HG03354 (cell line): Measurements from ENCODE around the gene NUDT10.
"Not testable (repeated sequence)": the region's sequence is repeated elsewhere in the genome, so short reads cannot be mapped to it uniquely, and the experiment has no call there.

Source experiments
- ATAC-seq: cut with Tn5 transposase; IDR thresholded peaks from one replicate; pipeline ENCODE4 v1.9.1; 2021; ENCODE audit warnings: mild to moderate bottlenecking; ENCODE audit not compliant: unreplicated experiment, poor library complexity, severe bottlenecking

NUDT10 gene

DNA sequence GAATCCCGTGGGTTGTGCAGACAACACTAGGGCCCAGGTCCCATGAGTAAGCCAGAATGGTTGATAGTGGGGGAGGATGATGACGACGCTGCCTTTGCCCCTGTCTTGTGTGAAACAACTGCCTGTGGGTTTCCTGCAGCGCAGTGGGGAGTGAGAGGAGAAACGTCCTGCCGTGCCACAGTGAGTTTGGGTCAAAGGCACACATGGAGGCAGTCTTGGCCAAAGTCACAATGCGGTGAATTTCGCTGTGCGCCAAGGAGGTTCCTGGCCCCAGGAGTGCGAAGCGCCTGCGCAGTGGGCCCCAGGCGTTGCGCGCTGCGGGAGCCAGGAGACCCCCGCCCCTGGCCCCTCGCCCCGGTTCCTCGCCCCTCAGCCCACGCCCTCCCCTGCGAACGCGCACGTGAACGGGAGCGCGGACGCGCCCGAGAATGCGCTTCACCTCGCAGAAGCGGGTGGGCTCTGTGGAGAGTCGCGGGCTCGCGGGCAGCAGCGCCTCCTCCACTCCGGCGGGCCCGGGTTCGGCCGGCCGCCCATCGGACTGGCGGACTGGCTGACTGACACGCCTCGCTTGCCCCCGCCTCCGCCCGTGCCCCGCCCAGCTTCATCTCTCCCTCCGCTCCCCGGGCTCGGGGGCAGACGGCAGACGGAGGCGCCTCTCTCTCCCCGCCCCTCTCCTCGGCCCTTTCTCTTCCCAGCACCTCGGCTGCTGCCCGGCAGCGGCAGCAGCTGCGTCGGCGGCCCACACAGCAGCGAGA is at the start of gene NUDT10:
NUDT10 (plus strand) TSS at position 635 of the 755 bp plus-strand sequence. CDS start 144 bp downstream, outside the sequence.
- no peak for ATAC-seq

DNA sequence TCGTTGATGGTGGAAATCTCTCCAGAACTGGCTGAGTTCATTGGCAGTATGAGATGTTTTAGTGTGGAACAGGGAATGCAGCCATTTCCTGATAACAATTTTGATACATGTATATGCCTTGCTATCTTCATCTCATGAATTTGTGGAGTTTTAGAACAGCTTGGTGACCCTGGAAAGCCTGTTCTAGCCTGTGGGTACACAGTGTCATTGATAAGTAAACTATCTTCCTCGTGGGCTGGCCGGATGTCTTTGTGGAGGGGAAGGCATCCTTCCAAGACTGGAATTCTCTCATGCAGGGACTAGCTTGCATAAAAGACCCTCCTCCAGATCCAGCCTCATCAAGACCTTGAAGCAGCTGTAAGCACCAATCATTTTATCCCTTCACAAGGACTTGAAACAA is 40.2 kb upstream of the NUDT10 start:
- ATAC-seq = no peak

DNA sequence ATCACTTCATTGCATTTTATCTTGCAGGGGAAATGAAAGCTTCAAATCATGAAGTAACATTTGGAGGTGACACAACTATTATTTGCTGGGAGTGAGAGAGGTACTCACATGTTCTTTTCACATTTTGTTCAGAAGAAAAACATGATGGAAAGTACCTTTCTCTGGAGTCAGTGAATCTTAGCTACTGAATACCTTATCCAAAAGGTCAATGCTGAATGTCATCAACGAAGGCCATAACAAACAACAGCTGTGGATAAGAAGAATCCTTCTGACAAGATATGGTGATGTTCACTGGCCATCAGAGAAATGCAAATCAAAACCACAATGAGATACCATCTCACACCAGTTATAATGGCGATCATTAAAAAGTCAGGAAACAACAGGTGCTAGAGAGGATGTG is 36.5 kb upstream of the NUDT10 start:
- no peak for ATAC-seq

DNA sequence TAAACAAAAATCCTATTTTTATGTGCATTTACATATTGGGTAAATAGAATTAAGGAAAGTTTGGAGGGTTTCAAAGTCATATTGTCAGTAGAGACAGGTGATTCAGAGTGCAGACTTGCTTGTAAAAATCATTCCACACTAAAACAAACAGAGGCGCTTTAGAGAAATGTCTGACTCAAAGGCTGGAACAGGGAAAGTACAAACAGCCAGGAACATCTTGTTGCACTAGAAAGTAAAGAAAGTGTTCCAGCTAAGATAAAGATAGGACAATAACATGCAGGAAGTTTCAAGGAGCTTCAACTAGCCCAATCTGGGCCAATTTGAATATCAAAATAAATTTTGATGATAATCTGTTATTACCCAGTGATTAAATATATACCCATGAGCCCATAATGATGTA is 16.4 kb upstream of the NUDT10 start:
- ATAC-seq = no peak

DNA sequence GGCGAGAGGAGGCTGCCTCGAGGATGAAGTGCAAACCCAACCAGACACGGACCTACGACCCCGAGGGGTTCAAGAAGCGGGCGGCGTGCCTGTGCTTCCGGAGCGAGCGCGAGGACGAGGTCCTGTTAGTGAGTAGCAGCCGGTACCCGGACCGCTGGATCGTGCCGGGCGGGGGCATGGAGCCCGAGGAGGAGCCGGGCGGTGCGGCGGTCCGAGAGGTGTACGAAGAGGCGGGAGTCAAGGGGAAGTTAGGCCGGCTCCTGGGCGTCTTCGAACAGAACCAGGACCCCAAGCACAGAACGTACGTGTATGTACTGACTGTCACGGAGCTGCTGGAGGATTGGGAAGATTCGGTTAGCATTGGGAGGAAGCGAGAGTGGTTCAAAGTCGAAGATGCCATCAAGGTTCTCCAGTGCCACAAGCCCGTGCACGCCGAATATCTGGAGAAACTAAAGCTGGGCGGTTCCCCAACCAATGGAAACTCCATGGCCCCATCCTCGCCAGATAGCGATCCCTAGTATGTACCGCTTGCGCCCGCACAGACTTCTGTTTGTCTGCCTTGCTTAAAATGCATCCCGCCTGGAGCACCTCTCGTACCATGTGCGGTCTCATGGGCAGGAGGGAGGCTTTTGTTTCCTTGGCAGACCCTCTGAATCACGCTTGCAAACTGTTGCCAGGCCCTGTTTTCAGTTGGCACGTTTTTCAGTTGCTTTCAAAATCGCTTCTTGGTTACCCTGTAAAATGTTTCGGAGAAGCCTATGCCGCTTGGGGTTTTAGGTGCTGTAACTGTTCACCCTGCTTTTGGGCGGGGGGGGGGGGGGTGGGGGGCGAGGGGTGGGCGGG is 542 bp downstream of the NUDT10 start:
- not testable (repeated sequence) for ATAC-seq

DNA sequence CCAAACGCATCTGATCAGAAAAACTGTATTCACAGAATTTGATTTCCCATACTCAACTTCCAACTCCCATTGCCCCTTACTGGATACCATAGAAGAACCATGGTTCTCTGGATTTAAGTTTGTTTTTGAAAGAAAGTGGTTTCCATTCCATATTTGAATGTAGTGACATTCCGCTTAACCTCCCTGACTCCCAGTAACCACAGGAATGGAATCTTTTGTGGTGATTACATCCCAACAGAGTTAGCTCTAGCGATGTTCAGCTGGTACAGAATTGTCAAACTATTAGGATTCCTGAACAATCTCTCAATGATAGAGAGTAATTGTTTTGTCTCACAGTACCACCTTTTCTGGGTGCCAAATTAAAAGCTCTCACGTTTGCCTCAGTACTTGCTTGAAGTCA is 1.7 kb downstream of the NUDT10 start:
- no peak for ATAC-seq

DNA sequence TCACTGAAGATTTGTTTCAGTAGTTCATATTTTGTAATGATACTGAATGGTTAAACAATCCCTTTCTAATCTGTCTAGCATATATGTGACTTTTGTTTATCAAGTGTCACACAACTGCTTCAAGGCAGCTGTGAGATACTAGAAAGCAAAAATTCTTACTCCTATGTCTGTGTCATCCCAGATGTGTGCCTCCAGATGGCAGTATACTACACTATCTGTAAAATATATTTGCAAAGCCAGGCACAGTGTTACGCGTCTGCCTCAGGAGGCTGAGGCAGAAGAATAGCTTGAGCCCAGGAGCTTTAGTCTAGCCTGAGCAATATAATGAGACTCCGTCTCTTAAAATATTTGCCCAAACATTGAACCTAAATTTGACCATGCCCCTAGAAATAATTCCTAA is 4.0 kb downstream of the NUDT10 start:
- peak; percentile 67 for ATAC-seq

DNA sequence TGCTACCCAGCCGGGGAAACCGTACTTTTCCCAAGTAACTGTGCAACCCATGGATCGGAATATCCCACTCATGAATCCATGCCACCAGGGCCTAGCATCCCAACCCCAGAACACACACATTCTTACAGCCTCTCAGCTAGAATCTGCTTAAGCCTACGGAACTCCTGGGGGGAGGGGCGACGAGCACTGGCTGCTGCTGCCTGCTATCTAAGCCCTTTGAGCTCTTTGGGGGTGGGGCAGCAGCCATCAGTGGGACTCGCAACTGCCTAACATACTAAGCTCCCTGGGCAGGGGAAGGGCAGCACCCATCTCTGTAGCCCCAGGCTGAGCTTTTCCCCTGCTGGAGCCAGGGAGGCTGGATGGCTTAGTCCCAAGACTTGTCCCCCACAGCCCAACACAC is 28.6 kb downstream of the NUDT10 start:
- ATAC-seq = no peak

DNA sequence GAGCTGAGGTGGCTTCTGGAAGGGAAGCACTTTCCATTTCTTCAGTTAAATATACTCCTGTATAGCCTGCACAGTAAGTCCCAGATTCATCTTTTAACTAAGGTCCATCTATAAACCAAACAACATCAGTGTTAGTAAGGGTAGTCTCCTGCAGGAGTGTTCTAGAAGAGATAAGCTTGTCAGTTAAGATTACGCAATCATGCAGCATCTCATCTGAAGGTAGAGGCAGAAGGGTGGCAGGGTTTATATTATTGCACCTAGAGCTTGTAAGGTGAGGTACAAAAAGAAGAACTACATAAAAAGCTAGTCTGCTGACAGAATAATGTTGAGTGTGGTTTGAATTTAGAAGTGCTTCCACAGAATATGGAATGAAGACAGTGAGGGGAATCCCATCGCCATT is 44.0 kb downstream of the NUDT10 start:
- no peak for ATAC-seq
